Lower lobe of right lung (tissue), 2 donors: ENCODE data around the gene FOXI1. TPM values are rescaled to one million over a fixed set of nuclear protein-coding genes. Genes with fewer than 3 reads are reported as not detected.

Source experiments
- ATAC-seq, 2 donors: fragments of 200-7000 bp; cut with Tn5 transposase; one replicate each; pipeline ENCODE4 v1.9.1; 2020 to 2022; ENCODE audit warnings: mild to moderate bottlenecking in 2 of 2, moderate library complexity in 2 of 2
- DNase-seq: peaks from one replicate; pipeline ENCODE4 v3.0.0-alpha.2; 2020
- H3K27ac ChIP-seq: fragments of 200-600 bp; one replicate; pipeline ENCODE4 v1.8.0; 2022
- H3K27me3 ChIP-seq: fragments of 200-600 bp; one replicate; pipeline ENCODE4 v1.8.0; 2022; ENCODE audit warnings: low read depth
- H3K36me3 ChIP-seq: fragments of 200-600 bp; one replicate; pipeline ENCODE4 v1.8.0; 2022; ENCODE audit warnings: mild to moderate bottlenecking
- H3K4me1 ChIP-seq: fragments of 200-600 bp; one replicate; pipeline ENCODE4 v1.8.0; 2022
- H3K4me3 ChIP-seq: fragments of 200-600 bp; one replicate; pipeline ENCODE4 v1.8.0; 2022; ENCODE audit warnings: mild to moderate bottlenecking
- H3K9me3 ChIP-seq: fragments of 200-600 bp; one replicate; pipeline ENCODE4 v1.8.0; 2022
- intact Hi-C: fragments of 100-400 bp; cut with DNase I; formaldehyde crosslinking; loops from one replicate; pipeline ENCODE4 v1.11.0; 2022
- total RNA-seq: library from RNA; stranded (reverse); fragmentation: NEBNext Ultra II Directional; extraction: Animal tissue kit (Norgen Biotek cat#: 25700); gene quantifications from one replicate; pipeline ENCODE4 v1.2.1, GENCODE V29; 2021
- TF ChIP-seq, protein P1 (sequence below): fragments of 200-600 bp; IDR thresholded peaks from one replicate; pipeline ENCODE4 v1.8.0; 2022; ENCODE audit warnings: antibody characterized with exemption, mild to moderate bottlenecking
- donor health status: DM: no; HTN: yes; CAD: no; lungs with severe emphysema.

FOXI1 gene
- total RNA-seq, 1 donor from 2014 or later: not detected

DNA sequence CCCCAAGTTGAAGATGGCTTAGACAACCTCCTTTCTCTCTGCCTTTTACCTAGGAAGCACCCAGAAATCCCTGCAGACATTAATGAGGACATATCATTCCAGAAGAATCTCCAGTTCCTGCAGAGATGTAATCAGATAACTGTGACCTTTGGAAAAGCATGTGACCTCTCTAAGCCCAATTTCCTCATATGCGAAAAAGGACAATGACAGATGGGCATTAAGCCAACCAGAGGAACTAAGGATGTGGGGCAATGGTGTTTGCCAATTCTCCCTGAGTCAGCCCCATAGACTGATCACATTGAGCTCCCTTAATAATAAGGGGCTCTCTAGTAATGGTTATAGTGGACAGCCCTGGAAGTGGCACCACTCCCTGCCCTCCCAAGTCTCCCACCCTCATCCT lies 10.1 kb upstream of the FOXI1 start:
- Histone ChIP-seq H3K27ac (no peak overlapping the region), H3K36me3 (no peaks in the 10 kb centered on the region), H3K4me3 (no peak overlapping the region), H3K9me3 (no peaks in the 10 kb centered on the region), H3K27me3 (no peaks in the 10 kb centered on the region), H3K4me1 (no peaks in the 10 kb centered on the region)
- TF ChIP-seq, protein P1, sequence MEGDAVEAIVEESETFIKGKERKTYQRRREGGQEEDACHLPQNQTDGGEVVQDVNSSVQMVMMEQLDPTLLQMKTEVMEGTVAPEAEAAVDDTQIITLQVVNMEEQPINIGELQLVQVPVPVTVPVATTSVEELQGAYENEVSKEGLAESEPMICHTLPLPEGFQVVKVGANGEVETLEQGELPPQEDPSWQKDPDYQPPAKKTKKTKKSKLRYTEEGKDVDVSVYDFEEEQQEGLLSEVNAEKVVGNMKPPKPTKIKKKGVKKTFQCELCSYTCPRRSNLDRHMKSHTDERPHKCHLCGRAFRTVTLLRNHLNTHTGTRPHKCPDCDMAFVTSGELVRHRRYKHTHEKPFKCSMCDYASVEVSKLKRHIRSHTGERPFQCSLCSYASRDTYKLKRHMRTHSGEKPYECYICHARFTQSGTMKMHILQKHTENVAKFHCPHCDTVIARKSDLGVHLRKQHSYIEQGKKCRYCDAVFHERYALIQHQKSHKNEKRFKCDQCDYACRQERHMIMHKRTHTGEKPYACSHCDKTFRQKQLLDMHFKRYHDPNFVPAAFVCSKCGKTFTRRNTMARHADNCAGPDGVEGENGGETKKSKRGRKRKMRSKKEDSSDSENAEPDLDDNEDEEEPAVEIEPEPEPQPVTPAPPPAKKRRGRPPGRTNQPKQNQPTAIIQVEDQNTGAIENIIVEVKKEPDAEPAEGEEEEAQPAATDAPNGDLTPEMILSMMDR: no peak
- ATAC-seq (peak; percentile 64 to 65), DNase-seq (no peak)
- intact Hi-C loops: no loop called here

GRCh38 chr5:170097934-170098333 lies 7.8 kb upstream of the FOXI1 start:
- DNase-seq: no peak
- intact Hi-C loops: no loop called here
- no peak overlapping the region for H3K27ac ChIP-seq
- no peak overlapping the region for H3K4me3 ChIP-seq
- no peaks in the 10 kb centered on the region for H3K27me3 ChIP-seq
- no peaks in the 10 kb centered on the region for H3K4me1 ChIP-seq
- peak; percentile 22 to 27 for ATAC-seq
- no peaks in the 10 kb centered on the region for H3K36me3 ChIP-seq
- no peaks in the 10 kb centered on the region for H3K9me3 ChIP-seq
- TF ChIP-seq, protein P1: no peak

DNA sequence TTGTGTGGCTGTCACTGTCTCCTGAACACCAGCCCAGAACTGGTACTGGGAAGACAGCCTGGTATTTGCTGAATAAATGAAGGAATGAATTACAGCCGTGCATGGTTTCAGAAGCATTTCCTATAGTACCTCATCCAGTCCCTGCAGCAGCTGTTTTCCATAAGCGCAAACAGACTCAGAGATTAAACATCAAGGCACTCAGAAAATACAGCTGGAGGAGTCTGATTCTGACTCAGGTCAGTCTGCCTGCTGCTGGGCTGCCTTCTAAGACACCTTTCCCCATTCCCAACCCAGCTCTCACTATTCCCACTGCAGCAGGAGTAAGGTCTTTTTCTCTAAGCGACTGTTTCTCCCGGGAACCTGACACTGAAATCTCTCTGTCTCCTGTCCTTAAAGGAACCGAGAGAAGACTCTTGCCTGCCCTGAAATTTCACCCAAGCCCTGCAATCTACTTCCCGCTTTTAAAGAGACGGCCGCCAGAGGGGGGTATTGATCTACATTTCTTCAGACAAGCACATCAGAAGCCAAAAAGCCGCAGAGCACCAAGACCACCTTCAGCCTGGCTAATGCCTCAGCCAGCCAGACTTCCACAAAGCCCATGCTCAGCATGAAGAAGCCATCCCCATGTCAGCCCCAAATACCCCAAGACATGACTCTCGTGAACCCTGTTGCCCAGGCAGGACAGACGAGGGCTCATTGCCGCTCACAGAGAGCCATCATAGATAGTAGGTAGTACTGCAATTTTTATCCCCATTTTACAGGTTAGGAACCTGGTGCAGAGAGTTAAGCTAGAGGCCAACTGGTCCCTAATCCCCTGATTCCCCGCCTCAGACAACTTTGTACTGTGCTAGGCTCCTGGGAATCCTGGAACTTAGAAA lies 5.4 kb upstream of the FOXI1 start:
- no peaks in the 10 kb centered on the region for H3K27me3 ChIP-seq
- H3K36me3 ChIP-seq: no peaks in the 10 kb centered on the region
- no peak overlapping the region for H3K4me3 ChIP-seq
- ATAC-seq (peak in 1 of 2 donors; percentile 58), DNase-seq (peak; percentile 69)
- intact Hi-C loops: loop anchor here (5.0 kb wide), 1 partner anchor 77 kb away; no protein-coding TSS in a partner anchor
- H3K4me1 ChIP-seq: no peaks in the 10 kb centered on the region
- TF ChIP-seq, protein P1: peak; percentile 67
- H3K27ac ChIP-seq: no peak overlapping the region
- no peaks in the 10 kb centered on the region for H3K9me3 ChIP-seq

GRCh38 chr5:170103447-170103846 lies 2.2 kb upstream of the FOXI1 start:
- no peaks in the 10 kb centered on the region for H3K36me3 ChIP-seq
- no peak overlapping the region for H3K27ac ChIP-seq
- no peaks in the 10 kb centered on the region for H3K4me1 ChIP-seq
- ATAC-seq (no peak), DNase-seq (no peak)
- H3K27me3 ChIP-seq: no peaks in the 10 kb centered on the region
- H3K9me3 ChIP-seq: no peaks in the 10 kb centered on the region
- intact Hi-C loops: loop anchor here (5.0 kb wide), 1 partner anchor 74 kb away; no protein-coding TSS in a partner anchor
- no peak overlapping the region for H3K4me3 ChIP-seq
- TF ChIP-seq, protein P1: no peak

GRCh38 chr5:170104299-170104698 lies 1.4 kb upstream of the FOXI1 start:
- intact Hi-C loops: loop anchor here (5.0 kb wide), 1 partner anchor 73 kb away; no protein-coding TSS in a partner anchor
- no peaks in the 10 kb centered on the region for H3K4me1 ChIP-seq
- H3K27ac ChIP-seq: no peak overlapping the region
- no peaks in the 10 kb centered on the region for H3K27me3 ChIP-seq
- ATAC-seq (no peak), DNase-seq (no peak)
- H3K4me3 ChIP-seq: no peak overlapping the region
- TF ChIP-seq, protein P1: no peak
- no peaks in the 10 kb centered on the region for H3K36me3 ChIP-seq
- H3K9me3 ChIP-seq: no peaks in the 10 kb centered on the region
